ENCODE data around the gene CAT. TPM values are rescaled to one million over a fixed set of nuclear protein-coding genes. Genes with fewer than 3 reads are reported as not detected.

Gene CAT
- total and polyA plus RNA-seq, 10 donors = 55.2 to 149 (median 110) TPM

GRCh38 chr11:34408580-34409172 lies 30.1 kb upstream of the CAT start:
- Histone ChIP-seq H3K27me3 (replicated peaks in 1 of 7) (peaks cover 0 to 6% (median 0%) of the 10 kb centered on the region in 7 donors), H3K27ac (no peak overlapping the region), H3K9me3 (peaks cover 0 to 19% (median 15%) of the 10 kb centered on the region in 8 donors), H3K36me3 (no peaks in the 10 kb centered on the region), H3K4me1 (peaks cover 0 to 9% (median 0%) of the 10 kb centered on the region in 6 donors), H3K4me3 (no peak overlapping the region)
- DNase-seq = no peak
- intact Hi-C loops (cut with DNase I; ENCODE audit: low total_unique reads) = no loop called here
- WGBS, 5 donors = 66 to 74% (median 72%) methylated on average over 2 of the region's 2 CpGs
- no peak for TF ChIP-seq POLR2AphosphoS5 (IDR thresholded peaks at IDR 0.05)
- TF ChIP-seq POLR2A (IDR thresholded peaks at IDR 0.05) = no peak
- no peak for TF ChIP-seq CTCF (IDR thresholded peaks at IDR 0.05 in 8 of 11, conservative IDR thresholded peaks at IDR 0.05 in 3 of 11)

- Histone ChIP-seq H3K36me3 (no peaks in the 10 kb centered on the region), H3K4me1 (no peaks in the 10 kb centered on the region), H3K27me3 (replicated peaks in 1 of 7) (peaks cover 0 to 6% (median 0%) of the 10 kb centered on the region in 7 donors), H3K9me3 (peaks cover 0 to 30% (median 21%) of the 10 kb centered on the region in 8 donors), H3K4me3 (no peak overlapping the region), H3K27ac (no peak overlapping the region)
- intact Hi-C loops (cut with DNase I; ENCODE audit: low total_unique reads) = no loop called here
- no peak for TF ChIP-seq CTCF (IDR thresholded peaks at IDR 0.05 in 8 of 11, conservative IDR thresholded peaks at IDR 0.05 in 3 of 11)
- TF ChIP-seq POLR2AphosphoS5 (IDR thresholded peaks at IDR 0.05) = no peak
- TF ChIP-seq POLR2A (IDR thresholded peaks at IDR 0.05) = no peak
- DNase-seq = no peak
- 66 to 100% (median 85%) methylated on average over 3 of the region's 3 CpGs for WGBS, 5 donors
Observed at GRCh38 chr11:34411111-34411510, 27.6 kb upstream of the CAT start.

GRCh38 chr11:34411791-34412190 lies 26.9 kb upstream of the CAT start:
- no peak for DNase-seq
- peaks cover 0 to 5% (median 0%) of the 10 kb centered on the region in 6 donors for H3K4me1 ChIP-seq
- H3K36me3 ChIP-seq = no peaks in the 10 kb centered on the region
- WGBS, 5 donors = 80 to 97% (median 84%) methylated on average over 2 of the region's 2 CpGs
- peaks cover 0 to under 1% (median 0%) of the 10 kb centered on the region in 7 donors for H3K27me3 ChIP-seq (replicated peaks in 1 of 7)
- TF ChIP-seq CTCF (IDR thresholded peaks at IDR 0.05 in 8 of 11, conservative IDR thresholded peaks at IDR 0.05 in 3 of 11) (no peak), POLR2AphosphoS5 (IDR thresholded peaks at IDR 0.05) (no peak), POLR2A (IDR thresholded peaks at IDR 0.05) (no peak)
- no peak overlapping the region for H3K27ac ChIP-seq
- intact Hi-C loops (cut with DNase I; ENCODE audit: low total_unique reads) = no loop called here
- H3K9me3 ChIP-seq = peaks cover 0 to 30% (median 21%) of the 10 kb centered on the region in 8 donors
- no peak overlapping the region for H3K4me3 ChIP-seq

GRCh38 chr11:34413263-34413662 lies 25.5 kb upstream of the CAT start:
- 59 to 82% (median 71%) methylated on average over 1 of the region's 1 CpG for WGBS, 5 donors
- no peak for DNase-seq
- no peaks in the 10 kb centered on the region for H3K27me3 ChIP-seq (replicated peaks in 1 of 7)
- no peaks in the 10 kb centered on the region for H3K36me3 ChIP-seq
- no peak overlapping the region for H3K27ac ChIP-seq
- no peak overlapping the region for H3K4me3 ChIP-seq
- intact Hi-C loops (cut with DNase I; ENCODE audit: low total_unique reads) = no loop called here
- H3K4me1 ChIP-seq = peaks cover 0 to 16% (median 0%) of the 10 kb centered on the region in 6 donors
- TF ChIP-seq CTCF (IDR thresholded peaks at IDR 0.05 in 8 of 11, conservative IDR thresholded peaks at IDR 0.05 in 3 of 11) = no peak
- TF ChIP-seq POLR2AphosphoS5 (IDR thresholded peaks at IDR 0.05) = no peak
- TF ChIP-seq POLR2A (IDR thresholded peaks at IDR 0.05) = no peak
- peaks cover 0 to 30% (median 21%) of the 10 kb centered on the region in 8 donors for H3K9me3 ChIP-seq
